GM10248 (cell line): Measurements from ENCODE around the gene OVOL1.
A peak's percentile ranks its signal among the peaks of the same experiment; 100 is the strongest.

Experiments
- CTCF ChIA-PET: fragments of 300-600 bp; sonication (Branson Sonifier 250); formaldehyde crosslinking; extraction: SDS; loops from one replicate; lab custom pipeline; 2021; ENCODE audit warnings: antibody characterized with exemption; lab: Yijun Ruan, JAX
- POLR2A ChIA-PET: fragments of 350-650 bp; sonication (Branson Sonifier 250); formaldehyde crosslinking; extraction: SDS; loops from one replicate; lab custom pipeline; 2020; ENCODE audit warnings: antibody characterized with exemption; lab: Yijun Ruan, JAX
- DNase-seq: peaks from one replicate; pipeline ENCODE4 v3.0.0; 2012; ENCODE audit errors: extremely low spot score
- CTCF ChIP-seq: IDR thresholded peaks from 2 replicates; pipeline ENCODE4 v1.5.1; 2012; ENCODE audit warnings: mild to moderate bottlenecking, low read depth; ENCODE audit errors: extremely low read depth, missing control alignments, control extremely low read depth

Gene OVOL1

GRCh38 chr11:65786786-65787636 is at the start of gene OVOL1:
TSS of gene OVOL1 (plus strand) at chr11:65787063. CDS start at chr11:65787374, 311 bp downstream.
- DNase-seq = peak; percentile 35
- ChIA-PET POLR2A (no interaction called here), CTCF (interaction anchor here (7.9 kb wide), 1 partner anchor 7 kb away, joined by 80 read pairs; the partner anchor contains the start of gene AP5B1)
- no peak for TF ChIP-seq CTCF

- CTCF ChIA-PET = no interaction called here
- POLR2A ChIA-PET = no interaction called here
- no peak for TF ChIP-seq CTCF
- no peak for DNase-seq
Measured at GRCh38 chr11:65739022-65739421, 47.8 kb upstream of the OVOL1 start.

GRCh38 chr11:65741185-65741584 is 45.7 kb upstream of the OVOL1 start:
- TF ChIP-seq CTCF = no peak
- ChIA-PET CTCF (interaction anchor here (1.1 to 1.7 kb wide), 3 partner anchors 11 to 39 kb away, joined by 3 to 8 read pairs (median 3); partner anchors contain the start of gene AP5B1), POLR2A (no interaction called here)
- no peak for DNase-seq

GRCh38 chr11:65742353-65742752 is 44.5 kb upstream of the OVOL1 start:
- TF ChIP-seq CTCF = no peak
- ChIA-PET CTCF (no interaction called here), POLR2A (no interaction called here)
- DNase-seq = no peak

GRCh38 chr11:65743681-65744025 is 43.2 kb upstream of the OVOL1 start:
- ChIA-PET CTCF (interaction anchor here (1.5 kb wide), 1 partner anchor 278 kb away, joined by 6 read pairs; no protein-coding TSS in a partner anchor), POLR2A (no interaction called here)
- no peak for DNase-seq
- no peak for TF ChIP-seq CTCF

GRCh38 chr11:65744026-65744698 is 42.7 kb upstream of the OVOL1 start:
- ChIA-PET POLR2A (no interaction called here), CTCF (interaction anchor here (0.8 to 1.7 kb wide), 4 partner anchors 33 to 278 kb away, joined by 3 to 6 read pairs (median 4); partner anchors contain the start of gene AP5B1)
- TF ChIP-seq CTCF = no peak
- DNase-seq = no peak
